Type B pancreatic cell (in vitro differentiated cells): ENCODE results near the gene SF3B5. TPM values are rescaled to one million over a fixed set of nuclear protein-coding genes. Genes with fewer than 3 reads are reported as not detected.

Source experiments
- DNase-seq: peaks from one replicate; pipeline ENCODE4 v3.0.0; 2021; ENCODE audit warnings: mixed read lengths; ENCODE audit not compliant: unreplicated experiment; ENCODE audit errors: extremely low spot score
- H3K27ac Mint-ChIP-seq: 2 replicates; pipeline ENCODE4 v1.8.0; 2021; ENCODE audit warnings: mild to moderate bottlenecking, mixed read lengths
- H3K27me3 Mint-ChIP-seq: 2 replicates; pipeline ENCODE4 v1.8.0; 2021; ENCODE audit warnings: mixed read lengths
- H3K36me3 Mint-ChIP-seq: 2 replicates; pipeline ENCODE4 v1.8.0; 2021; ENCODE audit warnings: mixed read lengths
- H3K4me1 Mint-ChIP-seq: one replicate; pipeline ENCODE4 v1.8.0; 2021; ENCODE audit warnings: mixed read lengths; ENCODE audit not compliant: unreplicated experiment
- H3K4me3 Mint-ChIP-seq: 2 replicates; pipeline ENCODE4 v1.8.0; 2021; ENCODE audit warnings: mild to moderate bottlenecking, mixed read lengths
- H3K9me3 Mint-ChIP-seq: 2 replicates; pipeline ENCODE4 v1.8.0; 2021; ENCODE audit warnings: mixed read lengths
- CTCF ChIP-seq: fragments of 200-600 bp; sonication (generic); conservative IDR thresholded peaks from 2 replicates; pipeline ENCODE4 v1.5.0; 2021; ENCODE audit warnings: antibody characterized with exemption, mild to moderate bottlenecking
- total RNA-seq: library from RNA; stranded (reverse); gene quantifications from 2 replicates; pipeline ENCODE4 v1.2.1, GENCODE V29; 2021; ENCODE audit warnings: low replicate concordance

SF3B5 gene
- total RNA-seq, 1 donor from 2014 or later, result 138 TPM

DNA sequence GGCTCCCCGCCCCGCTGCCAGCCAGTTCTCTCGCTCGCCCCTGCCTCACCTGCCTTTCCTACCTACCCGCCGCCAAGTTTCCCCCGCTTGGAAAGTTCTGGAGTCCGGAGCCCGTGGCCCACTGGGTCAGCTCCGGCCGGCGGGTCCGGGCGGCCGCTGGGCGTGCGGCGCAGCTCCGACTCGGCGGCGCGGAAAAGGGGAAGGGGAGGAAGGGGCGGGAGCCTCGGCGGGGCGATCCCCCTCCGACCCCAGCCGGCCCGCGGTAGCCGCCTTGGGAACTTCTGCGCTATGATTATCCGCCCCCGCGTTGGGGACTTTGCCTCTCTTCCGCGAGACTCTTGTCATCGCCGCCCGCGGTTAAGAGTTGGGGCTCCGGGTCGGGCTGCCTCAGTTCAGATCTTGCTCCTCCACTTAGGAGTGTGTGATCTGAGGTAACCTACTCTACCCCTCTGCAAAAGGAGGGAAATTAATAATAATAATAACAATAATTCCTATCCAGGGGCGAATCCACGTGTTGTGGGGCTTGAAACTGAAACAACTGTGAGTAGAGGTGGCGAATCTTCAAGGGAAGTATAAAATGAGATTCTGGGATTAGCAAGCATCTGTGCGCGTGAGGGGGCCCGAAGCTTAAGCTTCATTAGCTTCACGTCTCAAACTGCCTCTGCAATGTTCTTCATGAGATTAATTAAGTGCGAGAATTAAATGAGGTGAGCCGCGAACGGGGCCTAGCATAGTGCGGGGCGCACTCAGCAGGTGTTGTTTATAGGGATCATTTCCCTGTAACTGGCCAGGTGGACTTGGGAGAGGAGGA, 30.8 kb downstream of the SF3B5 start:
- Mint-ChIP-seq H3K27ac (peak overlapping the region; percentile 32), H3K27me3 (peaks cover 81% of the 10 kb centered on the region), H3K36me3 (no peaks in the 10 kb centered on the region), H3K4me1 (peaks cover 13% of the 10 kb centered on the region), H3K4me3 (peak overlapping the region; percentile 88), H3K9me3 (no peaks in the 10 kb centered on the region)
- no peak for TF ChIP-seq CTCF
- no peak for DNase-seq

GRCh38 chr6:144063744-144064401, 31.5 kb downstream of the SF3B5 start:
- H3K4me1 Mint-ChIP-seq, result peaks cover 13% of the 10 kb centered on the region
- TF ChIP-seq CTCF, result peak; percentile 44
- no peaks in the 10 kb centered on the region for H3K36me3 Mint-ChIP-seq
- peak; percentile 79 for DNase-seq
- peaks cover 75% of the 10 kb centered on the region for H3K27me3 Mint-ChIP-seq
- no peaks in the 10 kb centered on the region for H3K9me3 Mint-ChIP-seq
- peak overlapping the region; percentile 14 for H3K27ac Mint-ChIP-seq
- H3K4me3 Mint-ChIP-seq, result peak overlapping the region; percentile 90

DNA sequence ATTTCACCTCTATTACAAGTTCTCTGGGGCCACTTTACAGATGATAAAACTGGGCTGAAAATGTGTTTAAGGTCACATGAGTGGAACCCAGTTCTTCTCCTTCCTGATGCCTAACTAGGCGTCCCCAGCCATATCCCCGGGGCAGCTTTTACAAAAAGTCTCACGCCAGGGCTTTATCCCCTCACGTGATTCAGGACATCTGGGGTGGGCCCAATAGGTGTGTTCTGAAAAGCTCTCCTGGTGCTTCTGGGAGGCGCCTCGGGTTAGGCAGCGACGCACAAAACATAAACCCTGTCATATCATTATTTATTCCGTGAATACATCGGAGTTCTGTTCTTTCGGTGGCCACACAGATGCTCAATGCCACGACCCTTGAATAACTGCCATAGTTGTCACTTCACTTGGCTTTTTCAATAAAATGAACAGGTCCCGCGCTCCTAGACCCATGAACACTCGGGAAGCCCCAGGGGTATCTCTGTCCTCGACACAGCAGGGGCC, 32.1 kb downstream of the SF3B5 start:
- DNase-seq, result no peak
- peaks cover 74% of the 10 kb centered on the region for H3K27me3 Mint-ChIP-seq
- peak overlapping the region; percentile 90 for H3K4me3 Mint-ChIP-seq
- H3K36me3 Mint-ChIP-seq, result no peaks in the 10 kb centered on the region
- H3K4me1 Mint-ChIP-seq, result peaks cover 13% of the 10 kb centered on the region
- H3K9me3 Mint-ChIP-seq, result no peaks in the 10 kb centered on the region
- no peak for TF ChIP-seq CTCF
- peak overlapping the region; percentile 14 for H3K27ac Mint-ChIP-seq

GRCh38 chr6:144062786-144063185, 32.6 kb downstream of the SF3B5 start:
- Mint-ChIP-seq H3K9me3 (no peaks in the 10 kb centered on the region), H3K27ac (no peak overlapping the region), H3K36me3 (no peaks in the 10 kb centered on the region), H3K4me1 (peaks cover 13% of the 10 kb centered on the region), H3K27me3 (peaks cover 72% of the 10 kb centered on the region), H3K4me3 (peak overlapping the region; percentile 90)
- no peak for TF ChIP-seq CTCF
- no peak for DNase-seq

- DNase-seq, result no peak
- Mint-ChIP-seq H3K4me1 (peaks cover 7% of the 10 kb centered on the region), H3K4me3 (no peak overlapping the region), H3K9me3 (no peaks in the 10 kb centered on the region), H3K27ac (no peak overlapping the region), H3K36me3 (no peaks in the 10 kb centered on the region), H3K27me3 (peaks cover 56% of the 10 kb centered on the region)
- TF ChIP-seq CTCF, result no peak
Observed at GRCh38 chr6:144059139-144059538, 36.2 kb downstream of the SF3B5 start.
